A549 (cell line): ENCODE measurements around the gene NRXN3. TPM values are rescaled to one million over a fixed set of nuclear protein-coding genes. Genes with fewer than 3 reads are reported as not detected.

ENCODE experiments used
- ATAC-seq, 2 experiments: fragments of 200-7000 bp in 1 of 2; fragments of >200 bp in 1 of 2; cut with Nextera tagmentation in 1 of 2; cut with Tn5 transposase in 1 of 2; 3 replicates each; pipeline versions ENCODE4 v1.8.0 to v1.9.1; 2018 to 2020; ENCODE audit warnings: mild to moderate bottlenecking in 1 of 2, moderate library complexity in 1 of 2
- CTCF ChIA-PET: fragments of 300-600 bp; sonication (Branson Sonifier 250); formaldehyde crosslinking; extraction: SDS; loops from one replicate; lab custom pipeline; 2021; ENCODE audit warnings: antibody characterized with exemption, inconsistent platforms; lab: Yijun Ruan, JAX
- POLR2A ChIA-PET: fragments of 350-600 bp; formaldehyde crosslinking; extraction: SDS; loops from one replicate; lab custom pipeline; 2021; ENCODE audit warnings: antibody characterized with exemption, inconsistent platforms; lab: Yijun Ruan, JAX
- DNase-seq, 2 experiments: peaks; one replicate each; pipeline versions ENCODE4 v3.0.0 to v3.0.0-alpha.2; 2011 to 2016; ENCODE audit warnings: low read depth in 1 of 2, low spot score in 1 of 2
- FAIRE-seq: peaks from 2 replicates; lab custom pipeline; 2011; peaks lifted over from hg19 to GRCh38; lab: Jason Lieb, UNC
- H3K27ac ChIP-seq, 2 experiments: fragments of >200 bp; sonication (Bioruptor Twin); formaldehyde crosslinking; 3 replicates each; pipeline ENCODE4 v1.5.1; 2016 to 2017
- H3K4me1 ChIP-seq: fragments of >200 bp; sonication (Bioruptor Twin); formaldehyde crosslinking; 3 replicates; pipeline ENCODE4 v1.6.1; 2016
- H3K4me2 ChIP-seq: fragments of >200 bp; sonication (Bioruptor Twin); formaldehyde crosslinking; 3 replicates; pipeline ENCODE4 v1.6.1; 2016
- H3K4me3 ChIP-seq: fragments of >200 bp; sonication (Bioruptor Twin); formaldehyde crosslinking; 3 replicates; pipeline ENCODE4 v1.5.1; 2016
- H3K9me3 ChIP-seq: fragments of >200 bp; sonication (Bioruptor Twin); formaldehyde crosslinking; 3 replicates; pipeline ENCODE4 v1.6.1; 2016
- CBX2 ChIP-seq: fragments of 200-600 bp; sonication (generic); IDR thresholded peaks from 2 replicates; pipeline ENCODE4 v1.6.1; 2016; ENCODE audit warnings: low read depth, mild to moderate bottlenecking, borderline replicate concordance
- CTCF ChIP-seq: fragments of >200 bp; sonication (Bioruptor Twin); formaldehyde crosslinking; IDR thresholded peaks from 3 replicates; pipeline ENCODE4 v1.5.1; 2016
- FOSB ChIP-seq: fragments of 250-450 bp; sonication (Bioruptor Pico); IDR thresholded peaks from 2 replicates; pipeline ENCODE4 v1.5.0; 2020; ENCODE audit warnings: mild to moderate bottlenecking, moderate library complexity
- GATA3 ChIP-seq: IDR thresholded peaks from 2 replicates; pipeline ENCODE4 v1.6.1; 2012; ENCODE audit warnings: borderline replicate concordance
- HES2 ChIP-seq: fragments of >200 bp; sonication (Bioruptor Twin); formaldehyde crosslinking; IDR thresholded peaks from 2 replicates; pipeline ENCODE4 v1.6.1; 2016
- HMGXB4 ChIP-seq: fragments of 250-450 bp; sonication (Bioruptor Pico); IDR thresholded peaks from 2 replicates; pipeline ENCODE4 v1.5.0; 2021; ENCODE audit warnings: mild to moderate bottlenecking, moderate library complexity, borderline replicate concordance
- HOXA7 ChIP-seq: fragments of 250-450 bp; sonication (Bioruptor Pico); IDR thresholded peaks from 2 replicates; pipeline ENCODE4 v1.5.0; 2020; ENCODE audit warnings: mild to moderate bottlenecking, moderate library complexity
- HOXB5 ChIP-seq: fragments of 250-450 bp; sonication (Bioruptor Pico); IDR thresholded peaks from 2 replicates; pipeline ENCODE4 v1.5.0; 2020; ENCODE audit warnings: mild to moderate bottlenecking, moderate library complexity
- JUN ChIP-seq, 2 experiments: fragments of >200 bp; sonication (Bioruptor Twin); formaldehyde crosslinking; IDR thresholded peaks; 2 replicates in 1 of 2; 3 replicates in 1 of 2; pipeline ENCODE4 v1.6.1; 2016 to 2017
- KDM1A ChIP-seq: fragments of 200-600 bp; sonication (generic); IDR thresholded peaks from 2 replicates; pipeline ENCODE4 v1.6.1; 2016; ENCODE audit warnings: low read depth, mild to moderate bottlenecking
- KDM5A ChIP-seq: fragments of 200-600 bp; sonication (generic); IDR thresholded peaks from 2 replicates; pipeline ENCODE4 v1.6.1; 2016; ENCODE audit warnings: antibody characterized with exemption, mild to moderate bottlenecking
- MAZ ChIP-seq: fragments of 150-350 bp; IDR thresholded peaks from 2 replicates; pipeline ENCODE4 v1.6.1; 2014; ENCODE audit warnings: antibody characterized with exemption, low read depth, low read length, borderline replicate concordance
- MYC ChIP-seq: IDR thresholded peaks from 2 replicates; pipeline ENCODE4 v1.6.1; 2012; ENCODE audit warnings: mild to moderate bottlenecking, inconsistent platforms, low read length, improper control_type of control experiment, borderline replicate concordance
- NR3C1 ChIP-seq: fragments of >200 bp; sonication (Bioruptor Twin); formaldehyde crosslinking; IDR thresholded peaks from 3 replicates; pipeline ENCODE4 v1.6.1; 2017
- PHF8 ChIP-seq: fragments of 200-600 bp; sonication (generic); IDR thresholded peaks from 2 replicates; pipeline ENCODE4 v1.6.1; 2016; ENCODE audit warnings: low read depth, mild to moderate bottlenecking, antibody characterized with exemption, moderate library complexity, borderline replicate concordance
- RAD21 ChIP-seq, 2 experiments: fragments of >200 bp in 1 of 2; sonication (Bioruptor Twin) in 1 of 2; formaldehyde crosslinking in 1 of 2; IDR thresholded peaks in 1 of 2; conservative IDR thresholded peaks in 1 of 2; 2 replicates in 1 of 2; 3 replicates in 1 of 2; pipeline ENCODE4 v1.6.1; 2012 to 2018; ENCODE audit warnings: inconsistent platforms in 1 of 2
- RCOR1 ChIP-seq: fragments of 150-350 bp; IDR thresholded peaks from 2 replicates; pipeline ENCODE4 v1.6.1; 2014; ENCODE audit warnings: antibody characterized with exemption, low read length, low read depth
- RNF2 ChIP-seq: fragments of 200-600 bp; sonication (generic); IDR thresholded peaks from 2 replicates; pipeline ENCODE4 v1.6.1; 2016; ENCODE audit warnings: low read depth, mild to moderate bottlenecking, antibody characterized with exemption, moderate library complexity, borderline replicate concordance
- SREBF2 ChIP-seq: fragments of 450-650 bp; IDR thresholded peaks from 2 replicates; pipeline ENCODE4 v1.6.1; 2014; ENCODE audit warnings: mild to moderate bottlenecking, moderate library complexity
- TFCP2L1 ChIP-seq: fragments of 250-450 bp; sonication (Bioruptor Pico); IDR thresholded peaks from 2 replicates; pipeline ENCODE4 v1.5.0; 2021; ENCODE audit warnings: mild to moderate bottlenecking
- USF2 ChIP-seq: fragments of 450-650 bp; IDR thresholded peaks from 2 replicates; pipeline ENCODE4 v1.6.1; 2014; ENCODE audit warnings: antibody characterized with exemption
- ZNF302 ChIP-seq: fragments of 250-450 bp; sonication (Bioruptor Pico); IDR thresholded peaks from 2 replicates; pipeline ENCODE4 v1.9.0; 2021; ENCODE audit warnings: inconsistent platforms, mild to moderate bottlenecking, moderate library complexity
- ZSCAN20 ChIP-seq: fragments of 250-450 bp; sonication (Bioruptor Pico); IDR thresholded peaks from 2 replicates; pipeline ENCODE4 v1.8.0; 2022; ENCODE audit warnings: mild to moderate bottlenecking, moderate library complexity
- WGBS: methylation state at CpG from one replicate; pipeline ENCODE4 v1.1.6; 2017; ENCODE audit errors: missing lambda C conversion rate; 5-methylcytosine and 5-hydroxymethylcytosine counted together
- polyA plus RNA-seq, 4 experiments: library from polyadenylated mRNA; depleted of rRNA in 3 of 4; stranded (reverse); fragments of >200 nt; fragmentation: RNase III in 1 of 4; extraction: RNeasy Plus Mini Kit Qiagen cat#74134 plus additional on column Dnase treatment in 1 of 4; gene quantifications; 2 replicates in 3 of 4; 3 replicates in 1 of 4; pipeline ENCODE4 v1.2.3, GENCODE V29; 2011 to 2017

Gene NRXN3
- polyA plus RNA-seq, 2 of the 4 experiments (the other 2 are of a cell fraction): 0.62 to 2.3 TPM

GRCh38 chr14:79074510-79074909 lies 904.3 kb downstream of the NRXN3 start:
- WGBS: 3% methylated on average over 2 of the region's 2 CpGs
- Histone ChIP-seq H3K27ac (no peak overlapping the region), H3K4me1 (no peaks in the 10 kb centered on the region), H3K4me3 (no peak overlapping the region), H3K9me3 (no peaks in the 10 kb centered on the region), H3K4me2 (no peak overlapping the region)
- ChIA-PET POLR2A (no interaction called here), CTCF (interaction anchor here (1.3 kb wide), 1 partner anchor 105 kb away, joined by 3 read pairs; no protein-coding TSS in a partner anchor)
- no peak for FAIRE-seq
- TF ChIP-seq ZNF302 (CRISPR knock-in tag): no peak
- TF ChIP-seq TFCP2L1: no peak
- no peak for TF ChIP-seq NR3C1
- TF ChIP-seq FOSB (CRISPR knock-in tag): no peak
- TF ChIP-seq CBX2: no peak
- TF ChIP-seq GATA3: no peak
- TF ChIP-seq PHF8: no peak
- ATAC-seq: no peak
- DNase-seq: no peak

- H3K27ac ChIP-seq: no peak overlapping the region
- FAIRE-seq (no peak), ATAC-seq (no peak), DNase-seq (no peak)
- H3K4me2 ChIP-seq: no peak overlapping the region
- CTCF ChIA-PET: no interaction called here
- no peak overlapping the region for H3K4me3 ChIP-seq
- no peaks in the 10 kb centered on the region for H3K4me1 ChIP-seq
- TF ChIP-seq JUN (IDR thresholded peaks at IDR 0.05) (no peak), PHF8 (no peak), RCOR1 (no peak), KDM1A (no peak), KDM5A (no peak), HES2 (no peak), HOXB5 (CRISPR knock-in tag) (no peak), HMGXB4 (CRISPR knock-in tag) (no peak), ZSCAN20 (CRISPR knock-in tag) (no peak), CTCF (no peak), SREBF2 (no peak), MYC (no peak), MAZ (no peak)
- TF ChIP-seq, all 56 proteins: peak for 0
- POLR2A ChIA-PET: no interaction called here
- no peaks in the 10 kb centered on the region for H3K9me3 ChIP-seq
These were observed 906.3 kb downstream of the NRXN3 start for GRCh38 chr14:79076428-79076827.

- POLR2A ChIA-PET: no interaction called here
- ATAC-seq: no peak
- H3K27ac ChIP-seq: no peak overlapping the region
- TF ChIP-seq TFCP2L1: no peak
- no peak for TF ChIP-seq JUN (IDR thresholded peaks at IDR 0.05)
- no peak for TF ChIP-seq HOXA7 (CRISPR knock-in tag)
- TF ChIP-seq RAD21 (conservative IDR thresholded peaks at IDR 0.05 in 1 of 2, IDR thresholded peaks at IDR 0.05 in 1 of 2): no peak
- no peak for TF ChIP-seq RCOR1
- TF ChIP-seq KDM1A: no peak
- no peak for TF ChIP-seq HMGXB4 (CRISPR knock-in tag)
- TF ChIP-seq RNF2: no peak
- no peak for TF ChIP-seq USF2
- TF ChIP-seq HES2: no peak
- WGBS: 4% methylated on average over 5 of the region's 5 CpGs
- H3K4me3 ChIP-seq: no peak overlapping the region
- H3K4me1 ChIP-seq: no peaks in the 10 kb centered on the region
- CTCF ChIA-PET: no interaction called here
- FAIRE-seq: no peak
- H3K4me2 ChIP-seq: no peak overlapping the region
- H3K9me3 ChIP-seq: no peaks in the 10 kb centered on the region
- no peak for DNase-seq
These were observed 906.9 kb downstream of the NRXN3 start for GRCh38 chr14:79077096-79077495.
